MM.1S (cell line): ENCODE measurements around the gene SLC29A3.

ENCODE experiments used
- CTCF ChIP-seq: fragments of 300-600 bp; sonication (generic); IDR thresholded peaks from 2 replicates; pipeline ENCODE4 v1.5.1; 2016; ENCODE audit warnings: antibody characterized with exemption, low read length, mixed read lengths
- EZH2 ChIP-seq: fragments of 300-600 bp; sonication (generic); optimal IDR thresholded peaks from 2 replicates; pipeline ENCODE3; 2017; ENCODE audit warnings: low read depth, mild to moderate bottlenecking, antibody characterized with exemption, low read length, mixed read lengths
- EZH2phosphoT487 ChIP-seq: fragments of 300-600 bp; sonication (generic); IDR thresholded peaks from 2 replicates; pipeline ENCODE4 v1.6.1; 2018; ENCODE audit warnings: antibody characterized with exemption, low read length

GRCh38 chr10:71349406-71349805 is 30.3 kb downstream of the SLC29A3 start:
- TF ChIP-seq CTCF (no peak), EZH2 (no peak), EZH2phosphoT487 (no peak)
